HepG2 (cell line): ENCODE data around the gene PGAP1.

ENCODE experiments used
- DNMT3B ChIP-seq: conservative IDR thresholded peaks from 2 replicates; pipeline ENCODE4 v1.6.1; 2016; ENCODE audit warnings: missing biosample characterization, control low read depth
- GPBP1L1 ChIP-seq: sonication (generic); formaldehyde crosslinking; IDR thresholded peaks from 2 replicates; pipeline ENCODE4 v1.5.0; 2020; ENCODE audit warnings: mild to moderate bottlenecking, missing genetic modification reagents
- NFIC ChIP-seq: IDR thresholded peaks from 2 replicates; pipeline ENCODE4 v1.6.1; 2012; ENCODE audit warnings: mild to moderate bottlenecking, low read length, inconsistent platforms
- PHF20 ChIP-seq: sonication (generic); formaldehyde crosslinking; IDR thresholded peaks from 2 replicates; pipeline ENCODE4 v1.5.0; 2020; ENCODE audit warnings: mild to moderate bottlenecking, missing genetic modification reagents
- PLRG1 ChIP-seq: fragments of 450-650 bp; conservative IDR thresholded peaks from 2 replicates; pipeline ENCODE4 v1.6.1; 2016
- RAD21 ChIP-seq: fragments of 450-650 bp; formaldehyde crosslinking; IDR thresholded peaks from 2 replicates; pipeline ENCODE4 v1.5.0; 2020; ENCODE audit warnings: mild to moderate bottlenecking
- REST ChIP-seq, 2 experiments: IDR thresholded peaks; 2 replicates each; pipeline ENCODE4 v1.6.1; 2011 to 2012; ENCODE audit warnings: low read length in 2 of 2, borderline replicate concordance in 1 of 2, low read depth in 1 of 2, mild to moderate bottlenecking in 1 of 2, moderate library complexity in 1 of 2
- SRSF1 ChIP-seq: fragments of 200-400 bp; formaldehyde crosslinking; optimal IDR thresholded peaks from 2 replicates; pipeline ENCODE3; 2017; ENCODE audit warnings: mild to moderate bottlenecking, low read depth, low read length, moderate library complexity
- STAT5B ChIP-seq: sonication (generic); formaldehyde crosslinking; IDR thresholded peaks from 2 replicates; pipeline ENCODE4 v1.4.0; 2020; ENCODE audit warnings: missing genetic modification reagents
- TBL1XR1 ChIP-seq: fragments of 150-350 bp; IDR thresholded peaks from 2 replicates; pipeline ENCODE4 v1.6.1; 2014; ENCODE audit warnings: borderline replicate concordance, low read length; ENCODE audit not compliant: partially characterized antibody
- THAP8 ChIP-seq: sonication (generic); formaldehyde crosslinking; IDR thresholded peaks from 2 replicates; pipeline ENCODE4 v1.5.1; 2020; ENCODE audit warnings: missing genetic modification reagents, mild to moderate bottlenecking, borderline replicate concordance

- TF ChIP-seq REST (IDR thresholded peaks at IDR 0.05; ENCODE audit: borderline replicate concordance in 1 of 2, low read depth in 1 of 2, low read length in 2 of 2): no peak
- no peak for TF ChIP-seq SRSF1
- TF ChIP-seq NFIC: no peak
- TF ChIP-seq DNMT3B (CRISPR knock-in tag): no peak
- no peak for TF ChIP-seq STAT5B (CRISPR knock-in tag)
- no peak for TF ChIP-seq PLRG1
- TF ChIP-seq TBL1XR1: no peak
- TF ChIP-seq GPBP1L1 (CRISPR knock-in tag): no peak
- TF ChIP-seq PHF20 (CRISPR knock-in tag): no peak
- TF ChIP-seq THAP8 (CRISPR knock-in tag): no peak
- TF ChIP-seq RAD21 (CRISPR knock-in tag): no peak
Observed at GRCh38 chr2:196962325-196962724, 35.8 kb upstream of the PGAP1 start.
